NCI-H460 (cell line): ENCODE results near the gene SLC10A3. TPM values are rescaled to one million over a fixed set of nuclear protein-coding genes. Genes with fewer than 3 reads are reported as not detected.

ENCODE experiments used
- DNase-seq: peaks from one replicate; pipeline ENCODE4 v3.0.0-alpha.2; 2016; ENCODE audit warnings: low read depth; ENCODE audit errors: extremely low read depth
- total RNA-seq: library from RNA; depleted of rRNA; stranded (reverse); fragments of >200 nt; shearing (Covaris generic); gene quantifications from 2 replicates; pipeline ENCODE4 v1.2.3, GENCODE V29; 2014

The SLC10A3 gene
- total RNA-seq, 1 experiment from 2014 or later: 27.9 TPM

DNA sequence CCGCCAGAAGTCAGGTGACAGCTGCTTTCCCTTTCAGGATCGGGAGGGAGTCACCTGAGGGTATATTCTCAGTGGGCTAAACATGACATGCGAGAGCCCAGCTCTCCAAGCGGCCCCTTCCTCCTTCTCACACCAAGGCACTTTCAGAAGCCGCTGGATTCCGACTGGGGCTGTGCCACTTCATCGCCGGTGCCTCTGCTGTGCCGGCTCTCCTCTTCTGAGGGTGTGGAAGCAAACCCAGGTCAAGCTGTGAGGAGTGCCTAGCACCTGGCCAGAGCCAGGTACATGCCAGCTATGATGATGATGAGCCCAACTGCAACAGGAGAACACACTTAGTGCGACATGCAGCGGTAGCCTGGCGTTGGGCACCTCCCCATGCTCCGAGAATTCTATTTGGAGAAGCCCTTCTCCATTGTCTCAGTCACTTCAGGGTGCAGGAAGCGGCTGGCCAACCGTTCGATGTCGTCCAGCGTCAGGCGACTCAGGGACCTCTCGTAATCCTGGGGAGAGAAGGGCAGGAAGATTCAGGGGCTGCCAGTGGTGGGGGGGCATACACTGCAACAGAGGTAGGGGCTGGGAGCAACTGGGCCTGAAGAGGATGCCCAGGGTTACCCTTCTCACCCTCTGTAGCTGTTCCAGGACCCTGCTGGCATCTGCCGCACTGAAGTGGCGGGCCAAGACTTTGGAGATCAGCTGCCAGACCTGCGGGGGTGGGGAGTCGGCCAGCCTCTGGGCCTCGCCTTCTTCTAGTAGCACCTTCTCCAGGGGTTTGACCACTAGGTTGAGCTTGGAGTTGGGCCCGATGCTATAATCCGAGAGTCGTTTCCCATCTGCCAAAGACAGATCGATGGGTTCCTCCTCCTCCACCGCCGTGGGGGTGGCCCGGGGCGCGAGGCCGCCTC lies 5.0 kb downstream of the SLC10A3 start:
- DNase-seq: no peak

- DNase-seq: peak; percentile 67
Observed at GRCh38 chrX:154484255-154485149, 5.9 kb downstream of the SLC10A3 start.

- DNase-seq: no peak
Observed at GRCh38 chrX:154483325-154483724, 7.1 kb downstream of the SLC10A3 start.

- DNase-seq: no peak
Observed at GRCh38 chrX:154482786-154483185, 7.6 kb downstream of the SLC10A3 start.

DNA sequence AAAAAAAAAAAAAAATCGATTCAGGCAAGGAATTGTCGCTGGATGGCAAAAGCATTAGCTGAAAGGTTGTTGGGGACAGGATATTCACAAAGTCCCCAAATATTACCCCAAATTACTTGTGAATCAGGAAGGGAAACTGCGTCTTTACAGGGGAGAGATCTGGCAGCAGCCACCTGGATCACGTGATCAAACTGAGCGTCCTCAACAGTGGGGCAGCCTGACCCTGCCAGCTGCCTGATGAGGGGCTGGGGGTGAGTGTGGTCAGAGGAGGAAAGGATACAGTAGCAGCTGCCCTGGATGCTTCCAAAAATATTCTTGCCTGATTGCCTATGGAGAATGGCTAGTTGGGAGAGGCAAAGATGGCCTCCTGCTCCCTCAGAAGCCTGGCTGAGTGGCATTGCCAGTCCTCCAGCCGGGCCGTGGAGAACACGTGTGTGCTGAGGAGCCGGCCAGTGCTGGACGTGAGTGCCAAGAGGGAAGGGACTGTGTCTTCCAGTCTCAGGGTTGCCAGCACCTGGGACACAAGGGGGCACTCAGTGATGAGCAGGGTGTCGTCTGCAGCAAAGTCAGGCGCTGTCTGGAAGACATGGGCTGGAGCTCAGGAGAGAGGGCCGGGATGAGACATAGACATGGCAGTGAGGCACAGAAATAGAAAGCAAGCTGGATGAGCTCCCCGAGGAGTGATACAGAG lies 8.4 kb downstream of the SLC10A3 start:
- DNase-seq: no peak

GRCh38 chrX:154481195-154481594 lies 9.2 kb downstream of the SLC10A3 start:
- no peak for DNase-seq

GRCh38 chrX:154478728-154479622 lies 11.5 kb downstream of the SLC10A3 start, which contains the start of gene LAGE3:
Gene LAGE3, minus strand, starts transcription at chrX:154479281. Its CDS starts 366 bp downstream, at chrX:154478915.
- DNase-seq: peak; percentile 89

- no peak for DNase-seq
Observed at GRCh38 chrX:154477891-154478477, 12.4 kb downstream of the SLC10A3 start.

DNA sequence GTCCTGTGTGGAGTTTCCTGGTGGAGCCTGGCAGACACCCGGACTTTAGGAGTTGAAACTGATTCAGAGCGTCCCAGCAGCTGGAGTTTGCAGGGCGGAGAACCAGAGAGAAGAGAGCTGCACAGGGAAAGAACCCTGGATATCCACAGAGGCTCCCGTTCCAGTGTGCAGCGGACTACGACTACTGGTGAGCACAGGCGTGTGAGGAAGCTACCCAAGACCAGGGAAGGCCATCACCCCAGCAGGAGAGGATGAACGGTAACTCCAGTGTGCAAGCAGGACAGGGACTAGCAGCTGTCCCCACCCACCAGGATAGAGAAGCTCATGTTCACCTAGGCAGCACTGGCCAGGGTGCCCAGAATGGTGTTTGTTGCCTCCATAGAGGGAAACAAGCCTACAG lies 13.6 kb downstream of the SLC10A3 start:
- no peak for DNase-seq

- DNase-seq: no peak
Observed at GRCh38 chrX:154473683-154474082, 16.7 kb downstream of the SLC10A3 start.

DNA sequence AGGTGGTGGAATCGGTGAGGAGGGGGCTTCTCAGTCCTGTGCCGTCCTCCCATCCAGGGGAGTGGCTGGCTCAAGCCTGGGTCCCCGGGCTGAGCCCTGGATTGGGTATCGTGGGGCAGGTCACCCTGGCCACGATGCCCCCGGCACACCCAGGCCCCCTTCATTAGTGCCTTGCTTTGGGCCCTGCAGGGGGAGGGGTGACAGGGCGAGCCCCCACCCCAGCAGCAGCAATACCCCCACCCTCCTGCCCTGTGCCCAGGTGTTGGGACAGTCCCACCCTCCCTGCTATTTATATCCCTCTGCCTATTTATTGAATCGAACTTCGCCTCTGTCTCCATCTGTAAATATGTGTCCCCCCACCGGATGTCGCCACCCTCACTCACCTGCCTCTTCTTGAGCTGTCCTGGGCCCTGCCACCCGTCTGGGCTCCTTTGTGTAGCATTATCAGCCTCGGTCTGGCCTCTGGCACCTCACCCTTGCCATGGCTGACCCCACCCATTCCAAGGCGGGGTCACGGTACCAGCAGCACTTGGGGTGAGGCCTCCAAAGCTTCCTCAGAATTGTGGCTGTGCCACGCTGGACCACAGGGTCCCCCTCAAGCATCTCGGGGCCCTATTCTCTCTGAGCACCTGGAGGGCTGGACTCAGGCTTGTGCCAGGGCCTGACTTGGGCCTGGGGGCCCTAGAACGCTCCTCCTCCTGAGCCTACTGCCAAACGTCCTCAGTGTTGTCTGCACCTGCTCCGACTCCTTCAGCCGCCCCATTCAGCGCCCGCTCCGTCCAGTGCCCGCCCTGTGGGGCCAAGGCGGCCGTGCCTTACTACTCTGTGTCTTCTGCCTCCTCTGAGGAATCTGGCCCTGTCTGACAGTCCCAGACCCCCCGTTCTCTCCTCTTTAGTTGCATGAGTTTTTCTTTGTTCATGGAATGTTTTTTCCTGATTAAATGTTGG lies 17.5 kb downstream of the SLC10A3 start:
- no peak for DNase-seq

- no peak for DNase-seq
Observed at GRCh38 chrX:154471839-154472684, 18.4 kb downstream of the SLC10A3 start.

- no peak for DNase-seq
Observed at GRCh38 chrX:154470914-154471568, 19.4 kb downstream of the SLC10A3 start.

- DNase-seq: no peak
Observed at GRCh38 chrX:154470434-154470833, 20.0 kb downstream of the SLC10A3 start.

- DNase-seq: no peak
Observed at GRCh38 chrX:154469880-154470279, 20.5 kb downstream of the SLC10A3 start.

DNA sequence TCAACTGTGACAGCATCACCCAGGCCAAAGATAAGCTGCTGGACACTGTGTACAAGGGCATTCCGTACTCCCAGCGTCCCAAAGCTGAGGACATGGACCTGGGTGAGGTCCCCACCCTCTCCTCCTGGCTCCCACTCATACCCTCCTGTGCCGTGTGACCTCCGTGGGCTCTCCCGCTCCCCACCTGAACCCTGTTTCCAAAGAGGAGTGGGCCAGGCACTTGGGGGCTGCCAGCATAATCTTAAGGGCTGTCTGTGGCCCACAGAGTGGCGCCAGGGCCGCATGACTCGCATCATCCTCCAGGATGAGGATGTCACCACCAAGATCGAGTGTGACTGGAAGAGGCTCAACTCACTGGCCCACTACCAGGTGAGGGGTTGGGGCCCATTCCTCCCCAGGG lies 21.3 kb downstream of the SLC10A3 start:
- no peak for DNase-seq

- no peak for DNase-seq
Observed at GRCh38 chrX:154468217-154468616, 22.2 kb downstream of the SLC10A3 start.
